Stimulated activated CD8-positive, alpha-beta memory T cell treated with anti-CD3 and anti-CD28 coated beads, Interleukin-7, amount 100 ng/mL, for 1 hour (primary cell): ENCODE measurements around the gene CSNK1A1L.

Experiments used
- DNase-seq, 2 donors: peaks; one replicate each; pipeline ENCODE4 v3.0.0-alpha.2; 2020; ENCODE audit warnings: low read depth in 2 of 2

Gene CSNK1A1L

DNA sequence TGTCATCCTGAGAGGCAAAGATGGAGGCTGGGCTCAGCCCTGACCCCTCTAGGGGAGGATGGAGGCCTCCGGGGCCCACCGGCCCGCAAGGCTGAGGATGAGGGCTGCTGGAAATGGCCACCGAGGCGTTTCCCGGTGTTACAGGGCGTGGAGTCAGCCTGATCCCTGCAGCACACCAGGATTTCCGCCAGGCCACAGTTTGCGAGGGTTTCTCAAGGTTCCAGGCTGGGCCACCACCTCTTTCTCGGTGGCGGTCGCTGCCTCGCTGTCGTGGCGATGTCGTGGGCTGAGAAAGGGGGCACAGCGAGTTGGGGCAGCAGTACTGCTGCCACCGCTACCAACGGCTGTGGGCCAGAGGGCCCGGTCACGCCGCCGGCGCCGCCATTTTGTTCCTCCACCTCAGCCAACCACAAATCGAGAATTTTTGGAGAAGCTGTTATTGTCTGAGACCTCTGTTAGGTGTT lies at the start of gene CSNK1A1L:
Gene CSNK1A1L, minus strand, starts transcription at position 414 of the 464 bp plus-strand sequence. Its CDS starts 408 bp downstream, at position 6.
- DNase-seq, result no peak

DNA sequence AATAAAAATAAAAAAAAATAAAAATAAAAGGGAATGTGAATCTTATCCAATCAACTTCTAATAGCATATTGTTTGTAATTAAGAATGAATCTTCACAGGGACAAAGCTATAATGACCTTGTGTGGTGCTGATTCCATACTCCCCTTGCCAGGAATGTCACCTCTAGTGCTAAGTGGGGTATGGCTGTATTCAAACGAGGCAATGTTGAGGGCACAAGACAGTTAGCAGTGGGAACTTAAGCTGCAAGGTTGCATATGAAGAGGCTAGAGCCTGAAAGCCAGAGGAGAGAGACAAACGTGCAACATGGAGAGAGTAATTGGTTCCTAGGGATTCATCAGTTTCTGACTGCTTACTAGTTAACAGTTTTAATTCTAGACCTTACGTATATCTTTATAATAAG lies 43.9 kb upstream of the CSNK1A1L start:
- no peak for DNase-seq

DNA sequence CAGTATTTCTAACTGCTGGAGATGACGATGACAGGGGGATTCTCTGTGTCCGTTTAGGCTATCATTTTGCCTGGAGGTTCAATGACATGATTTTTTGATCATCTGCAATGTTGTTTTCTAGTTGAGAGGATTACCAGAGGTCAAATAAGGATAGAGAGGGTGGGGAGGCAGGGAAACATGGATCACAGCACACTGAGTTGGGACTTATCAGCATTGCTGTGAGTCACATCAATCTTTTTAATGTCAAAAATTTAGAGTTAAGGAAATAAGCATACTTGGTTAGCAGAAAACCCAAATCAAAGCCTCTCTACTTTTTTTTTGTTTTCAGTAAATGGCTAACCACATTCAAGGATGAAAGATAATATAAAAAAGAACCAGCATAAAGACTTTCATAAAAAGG lies 43.0 kb upstream of the CSNK1A1L start:
- no peak for DNase-seq

DNA sequence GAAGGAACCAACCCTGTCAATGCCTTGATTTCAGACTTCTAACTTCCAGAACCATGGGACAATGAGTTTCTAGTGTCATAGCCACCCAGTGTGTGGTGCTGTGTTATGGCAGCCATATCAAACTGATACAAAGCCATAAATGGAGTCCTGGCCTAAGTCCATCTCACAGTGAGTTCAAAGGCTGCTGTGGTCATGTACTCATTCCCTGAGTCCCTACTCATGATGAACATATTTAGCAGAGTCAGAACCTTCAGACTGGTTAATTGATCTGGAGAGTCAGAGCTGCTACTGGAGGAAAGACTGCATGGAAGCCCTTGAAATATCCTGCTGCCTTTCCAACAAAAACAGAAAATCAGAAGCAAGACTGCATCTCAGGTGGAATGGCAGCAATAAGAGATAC lies 39.2 kb upstream of the CSNK1A1L start:
- DNase-seq, result no peak

DNA sequence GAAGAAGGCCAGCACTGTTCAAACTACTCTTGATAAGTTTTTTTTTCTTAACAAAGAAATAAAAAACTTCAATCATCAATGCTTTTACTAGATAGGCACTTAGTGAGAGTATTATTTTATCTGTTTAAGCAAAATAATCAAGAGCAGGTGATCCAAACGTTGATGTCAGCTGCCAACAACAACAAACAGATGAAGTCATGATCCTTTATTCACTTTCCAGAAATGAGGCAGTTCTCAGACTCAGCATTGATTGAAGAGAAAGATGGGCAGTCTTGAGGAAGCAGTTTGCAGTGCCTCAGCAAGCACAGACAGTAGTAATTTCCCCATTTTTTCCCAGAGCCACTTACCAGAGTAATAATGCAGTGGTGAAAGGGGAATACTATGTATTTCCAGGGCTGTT lies 38.4 kb upstream of the CSNK1A1L start:
- DNase-seq, result no peak

DNA sequence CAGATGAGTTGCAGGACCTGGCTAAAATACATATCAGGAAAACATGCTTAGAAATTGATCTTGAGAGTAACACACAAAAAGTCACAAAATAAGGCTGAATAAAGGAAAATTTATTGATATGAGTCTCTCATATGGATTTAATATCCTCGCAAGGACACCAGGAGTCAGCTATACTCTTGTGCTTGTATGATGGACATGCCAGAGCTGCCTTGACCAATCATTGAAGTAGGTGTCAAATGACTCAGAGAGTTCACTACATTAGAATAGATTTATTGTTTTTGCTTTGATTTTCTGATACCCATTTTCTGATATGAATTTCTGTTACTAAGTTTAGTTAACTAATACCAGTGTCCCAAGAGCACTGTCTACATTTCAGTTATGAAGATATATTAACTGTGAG lies 37.4 kb upstream of the CSNK1A1L start:
- DNase-seq, result no peak

DNA sequence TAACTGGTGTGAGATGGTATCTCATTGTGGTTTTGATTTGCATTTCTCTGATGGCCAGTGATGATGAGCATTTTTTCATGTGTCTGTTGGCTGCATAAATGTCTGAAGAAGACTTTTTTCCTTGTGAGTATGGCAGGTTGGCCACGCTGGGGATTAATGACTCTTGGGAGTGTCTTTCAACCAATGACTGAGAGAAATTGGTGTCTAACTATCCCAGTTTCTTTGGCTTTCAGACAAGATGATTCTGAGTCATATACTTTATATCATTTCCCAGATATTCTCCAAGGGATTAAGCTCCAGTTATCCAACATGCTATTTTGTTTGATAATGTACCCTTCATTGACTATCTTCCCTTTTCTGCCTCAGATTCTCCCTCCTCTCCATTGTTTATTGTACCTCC lies 35.5 kb upstream of the CSNK1A1L start:
- no peak for DNase-seq

DNA sequence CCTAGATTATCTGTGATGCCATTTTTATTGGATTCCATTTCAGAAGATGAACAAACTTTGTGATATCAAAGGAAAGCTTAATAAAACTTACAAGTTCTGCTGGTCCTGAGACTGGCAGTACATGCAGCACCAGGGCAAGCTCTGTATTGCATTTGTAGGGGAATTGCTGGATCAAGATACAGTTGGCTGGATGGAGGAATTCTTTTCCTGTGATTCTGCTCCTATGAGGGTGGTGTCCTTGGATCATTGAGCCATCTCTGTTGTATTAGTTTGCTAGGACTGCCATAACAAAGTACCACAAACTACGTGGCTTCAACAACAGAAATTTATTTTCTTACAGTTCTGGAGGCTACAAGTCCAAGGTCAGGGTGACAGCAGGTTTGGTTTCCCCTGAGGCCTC lies 33.9 kb upstream of the CSNK1A1L start:
- DNase-seq, result no peak

DNA sequence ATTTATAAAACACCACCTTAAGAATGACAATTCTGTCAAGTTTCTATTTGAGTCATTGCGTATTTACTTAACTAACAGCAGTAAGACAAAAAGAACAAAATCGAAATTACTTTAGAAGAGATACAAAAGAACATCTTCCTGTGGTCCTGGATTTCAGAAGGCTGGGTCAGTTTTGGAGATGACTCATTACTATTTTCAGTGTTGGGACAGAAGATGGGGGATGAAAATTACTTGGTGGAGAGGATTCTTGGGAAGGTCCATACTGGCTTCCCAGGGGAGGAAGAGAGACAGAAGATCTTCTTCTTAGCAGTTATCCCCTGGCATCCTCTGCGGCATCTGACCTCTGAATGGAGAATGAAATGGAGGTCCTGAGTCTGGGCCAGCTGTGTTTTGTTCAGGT lies 33.5 kb upstream of the CSNK1A1L start:
- DNase-seq, result no peak

DNA sequence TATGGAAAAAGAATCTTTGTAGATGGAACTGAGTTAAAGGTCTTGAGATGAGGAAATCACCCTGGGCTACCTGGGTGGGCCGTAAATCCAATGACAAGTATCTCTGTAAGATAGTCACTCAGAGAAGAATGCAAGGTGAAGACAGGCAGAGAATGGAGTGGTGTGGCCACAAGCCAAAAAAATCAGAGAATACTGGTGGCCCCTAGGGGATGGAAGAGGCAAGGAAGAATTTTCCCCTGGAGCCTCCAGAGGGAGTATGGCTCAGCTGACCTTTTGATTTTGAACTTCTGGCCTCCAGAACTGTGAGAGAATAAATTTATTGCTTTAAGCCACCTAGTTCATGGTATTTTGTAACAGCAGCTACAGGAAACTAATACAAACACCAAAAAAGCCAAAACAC lies 32.7 kb upstream of the CSNK1A1L start:
- DNase-seq, result no peak

DNA sequence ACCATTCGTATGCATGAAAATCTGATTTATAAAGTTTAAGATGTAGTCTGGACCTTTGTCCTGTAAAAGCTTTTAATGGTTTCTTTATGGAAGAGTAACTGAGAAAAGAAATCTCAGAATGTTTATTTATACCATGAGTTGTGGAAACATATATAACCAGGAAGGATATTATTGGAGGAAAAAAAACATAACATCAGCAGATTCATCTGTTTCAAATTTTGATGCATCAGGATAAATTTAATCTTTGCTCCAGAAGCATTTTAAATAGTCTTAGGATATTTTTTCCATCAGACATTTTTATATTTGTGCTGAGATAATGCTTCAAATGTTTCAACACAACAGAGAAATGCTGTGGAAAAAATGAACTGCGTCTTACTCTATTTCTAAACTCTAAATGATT lies 31.2 kb upstream of the CSNK1A1L start:
- DNase-seq, result no peak

DNA sequence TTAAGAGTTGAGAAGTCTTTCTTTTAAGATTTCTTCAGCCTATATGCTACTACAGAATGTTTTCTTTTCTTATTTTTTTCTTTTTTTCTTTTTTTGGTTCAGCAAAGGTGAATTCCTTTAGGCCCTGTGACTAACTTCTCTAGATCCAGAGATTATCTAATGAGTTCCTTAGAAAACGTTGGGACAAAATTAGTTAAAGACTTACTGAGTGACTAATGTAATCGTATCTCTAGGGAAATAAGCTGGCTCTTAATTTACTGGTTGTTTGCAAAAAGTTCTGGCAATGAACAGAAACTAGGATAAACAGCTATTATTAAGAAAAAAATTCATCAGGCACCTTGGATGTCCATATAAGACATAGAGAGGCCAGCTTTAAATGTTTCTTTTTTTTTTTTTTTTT lies 30.7 kb upstream of the CSNK1A1L start:
- DNase-seq, result no peak

DNA sequence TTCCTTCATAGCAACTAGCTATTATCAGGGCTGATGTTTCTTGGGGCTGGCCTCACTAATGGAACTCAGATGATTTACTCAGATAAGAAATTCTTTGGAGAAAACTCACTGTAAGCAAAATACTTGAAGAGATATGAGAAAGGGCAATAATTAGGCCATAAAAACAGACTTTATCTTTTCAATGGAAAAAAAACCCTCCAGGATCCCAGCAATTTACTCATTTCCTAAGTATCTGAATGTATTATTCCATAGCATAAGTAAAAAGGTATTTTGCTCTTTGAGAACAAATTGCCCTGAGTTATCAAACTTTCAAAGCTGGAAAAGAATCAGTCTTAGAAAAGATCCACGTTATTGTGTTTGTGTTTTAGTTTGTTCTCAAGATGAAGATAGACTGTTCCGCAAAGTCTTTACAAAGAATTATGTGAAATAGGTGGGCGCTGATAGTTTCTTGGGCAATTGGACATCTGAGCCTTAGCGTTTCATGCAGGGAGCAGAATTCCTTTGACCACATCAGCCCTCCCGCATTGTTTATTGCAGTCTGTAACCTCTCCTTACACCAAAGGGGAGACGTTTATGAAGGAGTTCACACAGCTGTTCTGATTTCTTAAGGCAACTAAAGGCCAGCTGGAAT lies 29.1 kb upstream of the CSNK1A1L start:
- DNase-seq, result no peak

DNA sequence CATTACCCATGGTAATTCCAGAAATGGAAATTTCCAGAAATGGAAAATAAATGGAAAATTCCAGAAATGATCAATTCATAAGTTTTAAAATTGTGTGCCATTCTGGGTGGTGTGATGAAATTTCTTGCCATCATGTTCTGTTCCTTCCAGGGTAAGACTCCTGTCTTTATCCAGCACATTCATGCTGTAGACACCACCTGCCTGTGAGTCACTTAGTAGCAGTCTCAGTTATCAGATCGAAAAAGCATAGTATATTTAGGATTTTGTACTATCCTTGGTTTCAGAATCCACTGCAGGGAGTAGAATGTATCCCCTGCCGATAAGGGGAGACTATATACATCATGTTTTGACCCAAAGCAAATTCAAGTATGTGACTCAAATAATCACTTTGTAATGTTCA lies 26.7 kb upstream of the CSNK1A1L start:
- no peak for DNase-seq

DNA sequence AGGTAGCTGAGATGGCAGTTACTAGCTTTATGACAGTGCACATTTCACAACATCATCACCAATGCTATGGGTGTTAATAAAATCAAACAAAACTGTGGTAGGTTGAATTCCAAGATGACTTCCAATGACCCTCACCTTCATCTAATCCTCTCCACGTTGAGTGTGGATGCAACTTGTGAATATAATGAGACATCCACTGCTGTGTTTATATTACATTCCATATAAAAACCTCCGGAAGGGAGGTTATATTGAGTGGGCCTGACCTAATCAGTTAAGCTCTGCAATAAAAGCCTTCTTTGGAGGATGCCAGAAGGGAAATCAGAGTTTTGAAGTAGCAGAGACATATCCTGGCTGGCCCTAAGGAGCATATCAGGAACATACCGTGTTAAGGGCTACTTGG lies 25.6 kb upstream of the CSNK1A1L start:
- no peak for DNase-seq

DNA sequence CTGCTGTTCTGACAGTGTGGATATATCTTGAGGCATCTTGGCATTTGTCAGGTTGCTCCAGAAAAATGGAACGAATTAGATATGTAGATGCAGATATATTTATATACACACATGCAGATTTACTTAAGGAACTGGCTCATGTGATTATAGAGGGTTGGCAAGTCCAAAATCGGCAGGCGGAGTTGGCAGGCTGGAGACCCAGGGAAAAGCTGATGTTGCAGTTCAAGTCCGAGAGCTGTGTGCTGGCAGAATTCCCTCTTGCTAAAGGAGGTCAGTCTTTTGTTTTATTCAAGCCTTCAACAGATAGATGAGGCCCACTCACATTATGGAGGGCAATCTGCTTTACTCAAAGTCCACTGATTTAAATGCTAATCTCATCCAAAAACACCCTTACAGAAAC lies 24.4 kb upstream of the CSNK1A1L start:
- no peak for DNase-seq

DNA sequence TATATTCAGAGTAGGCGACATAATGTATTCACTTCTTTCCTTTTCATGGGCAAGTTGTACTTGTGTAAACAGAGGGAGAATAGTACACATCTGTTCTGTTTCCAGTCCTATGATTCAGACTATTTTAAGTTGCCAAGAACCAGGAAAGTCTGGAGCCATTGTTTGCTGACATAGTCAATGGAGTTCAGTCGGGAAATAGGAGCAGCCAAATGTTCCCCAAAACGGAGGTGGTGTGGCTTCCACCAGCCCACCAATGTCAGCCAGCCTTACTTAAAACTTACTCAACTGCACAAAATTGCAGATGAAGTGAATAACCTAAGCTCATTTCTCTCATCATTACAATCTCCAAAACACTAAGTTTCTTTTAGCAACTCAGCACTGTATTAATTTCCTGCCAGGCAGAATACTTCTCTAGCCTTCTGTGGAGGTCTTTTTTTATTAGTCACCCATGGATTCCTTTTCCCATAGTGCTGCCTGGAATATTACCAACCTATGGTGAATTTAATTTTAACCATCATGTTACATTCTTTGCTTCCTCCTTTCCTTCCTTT lies 22.3 kb upstream of the CSNK1A1L start:
- no peak for DNase-seq

DNA sequence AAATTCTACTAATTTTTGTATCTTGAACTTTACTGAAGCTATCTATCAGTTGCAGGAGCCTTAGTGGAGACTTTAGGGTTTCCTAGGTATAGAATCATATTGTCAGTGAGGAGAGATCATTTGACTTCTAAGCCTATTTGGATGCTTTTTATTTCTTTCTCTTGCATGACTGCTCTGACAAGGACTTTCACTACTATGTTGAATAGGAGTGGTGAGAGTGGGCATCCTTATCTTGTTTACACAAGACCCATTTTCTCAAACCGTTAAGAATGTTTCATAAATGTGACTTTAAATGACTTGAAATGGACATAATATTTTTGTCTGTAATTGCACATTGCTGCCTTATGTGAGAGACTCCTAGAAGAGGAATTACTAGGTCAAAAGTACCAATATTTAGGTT lies 17.9 kb upstream of the CSNK1A1L start:
- DNase-seq, result no peak

DNA sequence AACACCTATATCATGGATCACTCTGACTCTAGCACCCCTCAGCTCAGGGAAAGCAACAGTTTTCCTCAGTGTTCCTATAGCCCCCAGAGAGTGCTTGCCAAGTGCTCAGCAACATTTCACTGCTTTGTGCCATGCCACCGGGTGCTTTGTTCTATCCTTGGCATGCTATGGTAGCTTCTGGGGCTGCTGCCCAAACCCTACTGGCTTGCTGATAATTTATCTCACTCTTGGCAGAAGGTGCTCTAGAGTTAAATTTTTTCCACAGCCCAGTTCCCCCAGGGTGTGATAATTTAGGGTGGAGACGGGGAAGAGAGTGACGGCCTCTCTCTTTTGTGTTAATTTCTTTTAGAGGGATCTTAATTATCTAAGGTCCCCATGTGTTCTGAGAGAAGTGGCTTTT lies 12.6 kb upstream of the CSNK1A1L start:
- DNase-seq, result no peak

DNA sequence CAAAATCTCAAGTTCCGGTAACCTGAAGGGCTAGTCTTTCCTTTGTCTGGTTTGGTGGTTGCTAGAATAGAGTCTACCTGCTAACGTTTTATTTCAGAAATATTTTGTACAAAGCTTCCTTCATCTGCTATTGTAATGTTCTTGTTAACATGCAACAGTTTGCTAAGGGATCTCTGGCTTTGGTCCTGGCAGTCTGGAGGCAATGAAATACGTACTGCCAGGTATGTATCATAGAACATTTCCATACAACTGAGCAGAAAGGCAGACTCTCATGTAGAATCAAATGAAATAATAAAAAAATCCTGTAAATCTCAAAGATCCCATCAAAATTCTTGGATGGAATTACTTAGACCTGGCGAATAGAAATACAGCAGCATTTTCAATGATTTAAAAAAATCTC lies 8.8 kb upstream of the CSNK1A1L start:
- DNase-seq, result no peak

DNA sequence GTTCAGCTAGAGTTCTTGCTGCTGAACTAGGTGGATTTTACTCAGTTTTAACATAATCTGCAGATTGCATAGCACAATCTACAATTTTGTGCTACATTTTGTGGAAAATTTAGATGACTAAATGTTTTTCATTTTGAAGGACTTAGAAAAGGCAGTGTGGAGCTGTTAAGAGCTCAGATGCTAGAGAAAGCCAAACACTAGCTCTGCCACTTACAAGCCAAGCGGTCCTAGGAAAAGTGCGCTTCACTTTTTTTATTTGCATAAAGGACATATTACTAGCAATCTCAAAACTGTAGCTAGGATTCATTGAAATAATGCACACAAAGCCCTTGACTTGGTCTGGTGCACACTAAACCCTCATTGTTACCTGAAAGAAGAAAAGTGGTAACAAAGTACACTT lies 8.1 kb upstream of the CSNK1A1L start:
- DNase-seq, result no peak

DNA sequence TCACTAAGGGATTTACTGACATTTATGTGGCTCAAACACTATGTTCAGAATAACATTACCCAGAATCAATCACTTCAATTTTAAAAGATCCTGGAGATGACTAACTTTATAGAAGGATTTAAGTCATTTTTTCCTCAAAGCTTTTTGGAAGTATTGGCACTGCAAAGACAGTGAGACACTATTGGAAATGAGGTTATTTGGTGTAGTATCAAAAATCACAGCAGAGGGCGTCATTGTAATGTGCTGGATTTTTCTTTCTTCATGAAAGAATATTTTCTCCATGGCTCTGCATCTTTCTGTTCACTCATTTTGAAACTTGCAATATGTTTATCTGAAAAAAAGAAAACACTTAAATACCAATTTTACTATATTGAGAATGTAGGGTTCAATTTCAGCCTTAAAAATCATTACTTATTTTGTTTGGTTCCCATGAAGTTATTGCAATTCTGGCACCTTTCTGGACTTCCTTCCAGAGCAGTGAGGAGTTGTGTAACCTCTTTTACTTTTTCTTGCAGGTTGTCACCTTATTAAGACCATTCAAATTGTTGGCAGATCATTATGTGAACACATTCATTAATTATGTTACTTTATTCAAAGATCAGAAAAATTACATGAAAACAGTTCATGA lies 3.7 kb upstream of the CSNK1A1L start:
- no peak for DNase-seq

DNA sequence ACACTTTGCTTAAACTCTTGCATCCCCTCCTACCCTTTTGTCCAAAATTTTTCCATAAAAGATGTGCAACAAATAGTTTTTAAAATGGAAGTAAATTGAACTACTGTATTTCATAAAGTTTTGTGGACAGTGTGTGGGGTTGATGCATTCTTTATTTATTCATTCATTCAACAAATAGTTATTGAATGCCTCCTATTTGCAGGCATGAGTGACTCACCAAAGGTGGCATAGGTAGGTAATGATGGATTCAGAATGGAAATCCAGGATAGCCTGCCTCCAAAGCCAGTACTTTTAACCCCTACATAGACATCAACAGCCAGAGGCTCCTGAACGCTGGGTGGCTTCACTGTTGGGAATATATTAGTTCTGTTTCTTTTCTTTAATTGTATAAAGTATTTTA lies 2.4 kb upstream of the CSNK1A1L start:
- DNase-seq, result no peak

DNA sequence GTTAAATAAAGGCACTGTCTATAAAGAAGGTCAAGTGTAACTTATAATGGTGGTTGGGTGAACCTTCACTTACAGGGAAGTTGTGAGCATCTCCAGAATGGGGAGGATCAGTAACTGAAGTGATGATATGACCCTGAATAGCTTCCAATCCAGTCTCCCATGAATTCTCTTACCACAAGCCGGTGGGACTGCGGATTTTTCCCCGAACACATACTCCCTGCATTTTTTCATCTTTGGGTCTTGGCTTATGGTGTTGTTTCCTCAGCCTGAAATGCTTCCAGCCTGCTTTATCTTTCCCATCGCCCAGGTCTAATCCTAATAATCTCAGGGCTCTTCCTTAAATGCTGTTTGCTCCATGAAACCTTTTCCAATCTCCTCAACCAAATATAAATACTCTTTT lies 2.0 kb upstream of the CSNK1A1L start:
- no peak for DNase-seq
